Left renal pelvis (tissue), 4 donors: ENCODE measurements around the gene RGPD8. TPM values are rescaled to one million over a fixed set of nuclear protein-coding genes. Genes with fewer than 3 reads are reported as not detected.
"Not testable (repeated sequence)": the region's sequence is repeated elsewhere in the genome, so short reads cannot be mapped to it uniquely, and the experiment has no call there.

Experiments
- DNase-seq, 4 donors: peaks; one replicate each; pipeline ENCODE4 v3.0.0-alpha.2; 2013; ENCODE audit warnings: low read depth in 4 of 4, low spot score in 3 of 4
- polyA plus RNA-seq, 4 donors: library from polyadenylated mRNA; unstranded; fragments of 120-200 nt; gene quantifications; one replicate each; pipeline ENCODE4 v1.2.1, GENCODE V29; 2013; ENCODE audit not compliant: insufficient read length in 4 of 4

Gene RGPD8
- polyA plus RNA-seq, 4 donors, result 3.0 to 4.5 (median 3.1) TPM

DNA sequence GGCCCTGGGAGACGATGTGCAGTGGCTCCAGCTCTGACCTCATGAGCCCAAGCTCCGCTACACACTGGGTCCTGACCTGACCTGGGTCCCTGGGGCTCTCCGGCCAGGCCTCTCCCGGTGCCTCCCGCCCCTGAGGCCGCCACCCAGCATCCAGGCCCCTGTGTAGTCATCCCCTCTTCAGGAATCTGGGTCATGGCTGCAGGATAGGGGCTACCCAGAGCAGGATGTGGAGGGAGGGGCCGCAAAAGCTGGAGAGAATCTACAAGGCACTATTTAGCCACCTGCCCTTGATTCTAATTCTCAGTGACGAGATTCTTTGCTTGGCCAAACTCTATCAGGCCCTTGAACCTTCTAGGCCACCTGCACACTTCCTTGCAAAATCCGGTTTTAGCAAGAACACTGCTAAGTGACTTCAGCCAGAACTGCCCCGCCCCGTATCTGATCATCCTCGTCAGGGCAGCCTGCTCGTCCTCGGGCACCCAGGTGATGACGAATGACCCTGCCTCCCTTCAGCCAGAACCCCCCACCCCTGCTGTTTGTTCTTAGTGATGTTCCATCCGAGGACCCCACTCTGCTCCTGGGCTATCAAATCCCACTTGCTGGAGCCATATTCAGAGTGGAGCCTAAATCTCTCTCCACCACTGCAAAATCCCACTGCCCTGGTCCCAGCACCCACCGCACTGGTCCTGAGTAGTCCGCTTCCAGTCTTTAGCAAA, 2.4 kb upstream of the RGPD8 start:
- not testable (repeated sequence) for DNase-seq

- DNase-seq, result not testable (repeated sequence)
Measured at GRCh38 chr2:112434890-112435715, 1.7 kb upstream of the RGPD8 start.

DNA sequence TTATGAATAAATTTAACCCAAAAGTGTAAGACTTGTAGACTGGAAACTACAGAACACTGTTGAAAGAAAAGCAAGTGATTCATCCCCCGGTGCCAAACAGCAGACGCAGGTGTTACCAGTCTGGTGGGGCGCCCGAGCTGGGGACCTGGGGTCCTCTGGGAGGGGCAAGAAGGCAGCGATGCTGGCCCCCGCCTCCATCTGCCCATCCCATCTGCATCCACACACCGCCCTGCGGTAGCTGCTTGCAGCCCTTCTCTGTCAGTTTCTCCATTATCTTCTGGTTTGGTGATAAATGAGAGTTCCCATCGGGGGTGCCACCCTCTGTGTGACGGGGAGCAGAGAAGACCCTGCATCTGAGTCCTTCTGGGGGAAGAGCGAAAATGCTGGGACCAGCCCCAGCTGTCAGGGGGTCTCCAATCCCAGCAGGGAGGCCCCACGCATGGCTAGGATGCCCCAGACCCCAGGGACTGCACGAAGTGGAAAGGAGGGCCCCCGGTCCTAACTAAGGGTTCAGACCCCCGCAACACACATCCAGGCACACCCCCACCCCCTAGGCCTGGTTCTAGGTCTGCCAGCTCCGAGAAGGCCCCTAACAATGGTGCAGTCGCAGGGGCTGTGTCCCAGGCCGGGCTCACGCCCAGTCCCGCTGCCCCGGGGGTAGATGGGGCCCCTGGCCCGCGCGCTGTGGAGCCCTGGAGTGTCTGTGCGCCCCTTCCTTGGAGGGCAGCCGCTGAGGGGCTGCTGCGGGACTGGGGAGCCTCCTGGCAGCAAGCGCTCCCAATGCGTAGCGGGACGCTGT, 686 bp upstream of the RGPD8 start:
- DNase-seq, result no peak

GRCh38 chr2:112432735-112433479, 538 bp downstream of the RGPD8 start:
- DNase-seq, result not testable (repeated sequence)

GRCh38 chr2:112432390-112432734, 1.1 kb downstream of the RGPD8 start:
- not testable (repeated sequence) for DNase-seq

DNA sequence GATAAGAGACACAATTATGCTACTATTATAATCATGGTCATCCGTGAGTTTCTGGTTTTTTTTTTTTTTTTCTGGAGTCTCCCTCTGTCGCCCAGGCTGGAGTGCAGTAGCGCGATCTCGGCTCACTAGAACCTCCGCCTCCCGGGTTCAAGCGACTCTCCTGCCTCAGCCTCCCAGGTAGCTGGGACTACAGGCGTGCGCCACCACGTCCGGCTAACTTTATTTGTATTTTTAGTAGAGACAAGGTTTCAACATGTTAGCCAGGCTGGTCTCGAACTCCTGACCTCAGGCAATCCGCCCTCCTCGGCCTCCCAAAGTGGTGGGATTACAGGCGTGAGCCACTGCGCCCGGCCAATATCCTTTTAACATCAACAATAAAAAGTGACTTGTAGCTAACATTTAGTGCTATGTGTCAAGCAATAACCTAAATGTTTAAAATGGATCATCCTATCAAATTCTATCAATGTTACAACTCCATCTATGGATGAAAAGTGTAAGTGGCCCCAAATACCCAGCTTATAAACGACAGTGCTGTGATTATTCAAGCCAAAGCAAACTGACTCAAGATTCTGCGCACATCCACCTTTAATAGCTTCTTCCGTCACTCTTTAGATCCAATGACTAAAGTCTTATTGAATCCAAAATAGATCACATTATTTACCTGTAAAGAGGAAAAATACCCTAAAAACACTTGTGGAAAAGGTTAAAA, 1.7 kb downstream of the RGPD8 start:
- not testable (repeated sequence) for DNase-seq

DNA sequence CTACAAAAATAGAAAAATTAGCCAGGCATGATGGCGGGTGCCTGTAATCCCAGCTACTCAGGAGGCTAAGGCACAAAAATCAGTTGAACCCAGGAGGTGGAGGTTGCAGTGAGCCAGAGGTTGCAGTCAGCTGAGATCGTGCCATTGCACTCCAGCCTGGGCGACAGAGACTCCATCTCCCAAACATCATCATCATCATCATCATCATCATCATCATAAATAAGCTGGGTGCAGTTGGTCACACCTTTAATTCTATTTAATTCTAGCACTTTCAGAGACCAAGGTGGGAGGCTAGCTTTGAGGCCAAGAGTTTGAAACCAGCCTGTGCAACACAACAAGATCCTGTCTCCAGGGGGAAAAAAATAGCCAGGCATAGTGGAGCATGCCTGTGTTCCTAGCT, 8.9 kb downstream of the RGPD8 start:
- not testable (repeated sequence) for DNase-seq

GRCh38 chr2:112416860-112417259, 16.6 kb downstream of the RGPD8 start:
- not testable (repeated sequence) for DNase-seq

- not testable (repeated sequence) for DNase-seq
Measured at GRCh38 chr2:112360055-112360454, 73.4 kb downstream of the RGPD8 start.

DNA sequence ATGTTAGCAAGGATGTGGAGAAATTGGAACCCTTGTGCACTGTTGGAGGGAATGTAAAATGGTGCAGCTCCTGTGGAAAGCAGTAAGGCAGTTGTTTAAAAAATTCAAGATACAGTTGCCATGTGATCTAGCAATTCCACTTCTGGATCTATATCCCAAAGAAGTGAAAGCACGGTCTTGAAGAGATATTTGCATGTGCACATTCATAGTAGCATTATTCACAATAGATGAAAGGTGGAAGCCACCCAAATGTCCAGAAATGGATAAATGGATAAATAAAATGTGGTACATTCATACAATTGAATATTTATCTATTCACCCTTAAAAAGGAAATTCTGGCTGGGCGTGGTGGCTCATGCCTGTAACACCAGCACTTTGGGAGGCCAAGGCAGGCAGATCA, 79.1 kb downstream of the RGPD8 start:
- DNase-seq, result not testable (repeated sequence)

DNA sequence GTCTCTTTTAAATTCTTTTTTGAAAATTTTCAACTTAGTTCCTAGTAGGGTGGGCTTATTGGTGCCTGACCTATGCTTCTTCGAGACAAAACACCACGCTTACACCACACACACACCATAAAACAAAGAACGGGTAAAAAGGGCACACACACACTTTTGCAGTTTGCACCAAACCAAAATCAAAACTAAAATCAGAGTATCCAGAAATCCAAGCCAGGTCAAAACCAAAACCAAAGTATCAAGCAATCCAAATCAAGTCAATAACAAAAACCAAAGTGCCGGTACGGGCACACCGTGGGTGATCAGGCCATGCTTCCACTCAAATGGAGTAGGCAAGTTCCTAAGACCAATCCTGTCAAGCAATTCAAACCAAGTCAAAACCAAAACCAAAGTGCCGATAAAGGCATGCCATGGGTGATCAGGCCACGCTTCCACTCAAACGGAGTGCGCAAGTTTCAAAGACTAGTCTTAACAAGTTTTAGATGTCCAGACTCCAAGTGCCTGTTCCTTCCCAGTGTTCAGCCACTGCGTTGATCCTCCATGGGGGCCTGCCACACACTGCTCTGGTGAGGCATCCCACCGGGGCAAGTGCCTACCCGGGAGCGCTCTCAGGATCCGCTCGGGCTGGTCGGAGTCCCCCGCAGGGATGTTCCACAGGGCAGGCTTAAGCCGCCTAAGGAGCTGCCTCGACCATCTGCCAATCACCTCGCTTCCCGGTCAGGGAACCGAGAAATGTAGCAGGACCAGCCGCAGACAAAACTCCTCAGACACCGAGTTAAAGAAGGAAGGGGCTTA, 80.4 kb downstream of the RGPD8 start:
- not testable (repeated sequence) for DNase-seq

GRCh38 chr2:112352292-112352691, 81.2 kb downstream of the RGPD8 start:
- not testable (repeated sequence) for DNase-seq

GRCh38 chr2:112345030-112346027, 88.1 kb downstream of the RGPD8 start:
- no peak for DNase-seq

- no peak for DNase-seq
Measured at GRCh38 chr2:112343827-112344585, 89.4 kb downstream of the RGPD8 start.

GRCh38 chr2:112342067-112342550, 91.3 kb downstream of the RGPD8 start:
- DNase-seq, result no peak

- no peak for DNase-seq
Measured at GRCh38 chr2:112340475-112341267, 92.8 kb downstream of the RGPD8 start.
